Fibroblast of the aortic adventitia (primary cell): ENCODE data around the gene TTC29. TPM values are rescaled to one million over a fixed set of nuclear protein-coding genes. Genes with fewer than 3 reads are reported as not detected.
"Not testable (repeated sequence)": the region's sequence is repeated elsewhere in the genome, so short reads cannot be mapped to it uniquely, and the experiment has no call there.

Experiments
- DNase-seq: peaks from one replicate; pipeline ENCODE4 v3.0.0-alpha.2; 2010; ENCODE audit warnings: low read depth
- H3K4me3 ChIP-seq: 2 replicates; pipeline ENCODE4 v1.5.1; 2011; ENCODE audit warnings: low read depth, mild to moderate bottlenecking, control low read depth, low read length, moderate library complexity
- CTCF ChIP-seq: IDR thresholded peaks from 2 replicates; pipeline ENCODE4 v1.5.1; 2011; ENCODE audit warnings: mild to moderate bottlenecking, low read length, control low read depth, inconsistent platforms; ENCODE audit not compliant: insufficient read depth
- total RNA-seq: library from RNA; depleted of rRNA; stranded (reverse); fragments of >200 nt; gene quantifications from 2 replicates; pipeline ENCODE4 v1.2.3, GENCODE V29; 2012; ENCODE audit warnings: low replicate concordance

Gene TTC29
- total RNA-seq, 1 donor, result 0.81 TPM

GRCh38 chr4:146763560-146763959, 182.1 kb downstream of the TTC29 start:
- no peak for TF ChIP-seq CTCF
- H3K4me3 ChIP-seq, result no peak overlapping the region
- no peak for DNase-seq

GRCh38 chr4:146762016-146762415, 183.6 kb downstream of the TTC29 start:
- no peak for TF ChIP-seq CTCF
- no peak overlapping the region for H3K4me3 ChIP-seq
- DNase-seq, result no peak

GRCh38 chr4:146742416-146742815, 203.2 kb downstream of the TTC29 start:
- TF ChIP-seq CTCF, result no peak
- no peak for DNase-seq
- no peak overlapping the region for H3K4me3 ChIP-seq

- no peak for TF ChIP-seq CTCF
- no peak for DNase-seq
These were observed 206.5 kb downstream of the TTC29 start for GRCh38 chr4:146739182-146739581.

GRCh38 chr4:146723519-146723918, 222.1 kb downstream of the TTC29 start:
- not testable (repeated sequence) for DNase-seq

More at GRCh38 chr4:146739182-146739581, 206.5 kb downstream of the TTC29 start:
- no peak overlapping the region for H3K4me3 ChIP-seq

GRCh38 chr4:146709956-146710355, 235.7 kb downstream of the TTC29 start:
- no peak for TF ChIP-seq CTCF
- H3K4me3 ChIP-seq, result no peak overlapping the region
- DNase-seq, result no peak

More at GRCh38 chr4:146723519-146723918, 222.1 kb downstream of the TTC29 start:
- not testable (repeated sequence) for H3K4me3 ChIP-seq

- DNase-seq, result no peak
- TF ChIP-seq CTCF, result no peak
These were observed 245.8 kb downstream of the TTC29 start for GRCh38 chr4:146699910-146700309.

More at GRCh38 chr4:146699910-146700309, 245.8 kb downstream of the TTC29 start:
- no peak overlapping the region for H3K4me3 ChIP-seq
